ENCODE data around the gene RGS6. TPM values are rescaled to one million over a fixed set of nuclear protein-coding genes. Genes with fewer than 3 reads are reported as not detected.

The RGS6 gene
- total RNA-seq, 1 donor from 2014 or later = not detected

- no peaks in the 10 kb centered on the region for H3K27me3 ChIP-seq (ENCODE audit: control insufficient read depth, insufficient read depth, low read length)
- no peak for DNase-seq (ENCODE audit: low read depth)
- H3K4me3 ChIP-seq (ENCODE audit: low read depth, low read length) = no peak overlapping the region
- H3K36me3 ChIP-seq (ENCODE audit: control insufficient read depth, insufficient read depth, low read length) = no peaks in the 10 kb centered on the region
- no peak for TF ChIP-seq CTCF (IDR thresholded peaks at IDR 0.05; ENCODE audit: insufficient read depth, low read length, poor library complexity, severe bottlenecking)
Observed at GRCh38 chr14:72124171-72124570, 191.9 kb downstream of the RGS6 start.

GRCh38 chr14:72126091-72126490 is 193.9 kb downstream of the RGS6 start:
- TF ChIP-seq CTCF (IDR thresholded peaks at IDR 0.05; ENCODE audit: insufficient read depth, low read length, poor library complexity, severe bottlenecking) = no peak
- no peak for DNase-seq (ENCODE audit: low read depth)
- Histone ChIP-seq H3K27me3 (ENCODE audit: control insufficient read depth, insufficient read depth, low read length) (no peaks in the 10 kb centered on the region), H3K4me3 (ENCODE audit: low read depth, low read length) (no peak overlapping the region), H3K36me3 (ENCODE audit: control insufficient read depth, insufficient read depth, low read length) (no peaks in the 10 kb centered on the region)

GRCh38 chr14:72126561-72126960 is 194.3 kb downstream of the RGS6 start:
- DNase-seq (ENCODE audit: low read depth) = no peak
- no peak for TF ChIP-seq CTCF (IDR thresholded peaks at IDR 0.05; ENCODE audit: insufficient read depth, low read length, poor library complexity, severe bottlenecking)
- no peaks in the 10 kb centered on the region for H3K36me3 ChIP-seq (ENCODE audit: control insufficient read depth, insufficient read depth, low read length)
- H3K27me3 ChIP-seq (ENCODE audit: control insufficient read depth, insufficient read depth, low read length) = no peaks in the 10 kb centered on the region
- H3K4me3 ChIP-seq (ENCODE audit: low read depth, low read length) = no peak overlapping the region

GRCh38 chr14:72128629-72129028 is 196.4 kb downstream of the RGS6 start:
- no peak for TF ChIP-seq CTCF (IDR thresholded peaks at IDR 0.05; ENCODE audit: insufficient read depth, low read length, poor library complexity, severe bottlenecking)
- Histone ChIP-seq H3K27me3 (ENCODE audit: control insufficient read depth, insufficient read depth, low read length) (no peaks in the 10 kb centered on the region), H3K36me3 (ENCODE audit: control insufficient read depth, insufficient read depth, low read length) (no peaks in the 10 kb centered on the region), H3K4me3 (ENCODE audit: low read depth, low read length) (no peak overlapping the region)
- DNase-seq (ENCODE audit: low read depth) = no peak

- Histone ChIP-seq H3K4me3 (ENCODE audit: low read depth, low read length) (no peak overlapping the region), H3K36me3 (ENCODE audit: control insufficient read depth, insufficient read depth, low read length) (no peaks in the 10 kb centered on the region), H3K27me3 (ENCODE audit: control insufficient read depth, insufficient read depth, low read length) (no peaks in the 10 kb centered on the region)
- DNase-seq (ENCODE audit: low read depth) = no peak
- no peak for TF ChIP-seq CTCF (IDR thresholded peaks at IDR 0.05; ENCODE audit: insufficient read depth, low read length, poor library complexity, severe bottlenecking)
Observed at GRCh38 chr14:72129291-72129690, 197.1 kb downstream of the RGS6 start.

GRCh38 chr14:72141084-72141483 is 208.9 kb downstream of the RGS6 start:
- no peak for TF ChIP-seq CTCF (IDR thresholded peaks at IDR 0.05; ENCODE audit: insufficient read depth, low read length, poor library complexity, severe bottlenecking)
- Histone ChIP-seq H3K36me3 (ENCODE audit: control insufficient read depth, insufficient read depth, low read length) (no peaks in the 10 kb centered on the region), H3K27me3 (ENCODE audit: control insufficient read depth, insufficient read depth, low read length) (no peaks in the 10 kb centered on the region), H3K4me3 (ENCODE audit: low read depth, low read length) (no peak overlapping the region)
- DNase-seq (ENCODE audit: low read depth) = no peak
